Cardiac muscle cell (in vitro differentiated cells and primary cell): ENCODE results near the gene PARD3. TPM values are rescaled to one million over a fixed set of nuclear protein-coding genes. Genes with fewer than 3 reads are reported as not detected.
A peak's percentile ranks its signal among the peaks of the same experiment; 100 is the strongest.

Experiments used
- DNase-seq, 2 donors: peaks; one replicate each; pipeline versions ENCODE4 v3.0.0 to v3.0.0-alpha.2; 2010 to 2017; ENCODE audit warnings: low read depth in 1 of 2, low spot score in 1 of 2
- H3K27ac ChIP-seq: fragments of 200-600 bp; sonication (generic); 2 replicates; pipeline ENCODE4 v1.5.1; 2016
- H3K27me3 ChIP-seq: fragments of 200-600 bp; sonication (generic); 2 replicates; pipeline ENCODE4 v1.6.0; 2016; ENCODE audit warnings: control low read depth
- H3K36me3 ChIP-seq: fragments of 200-600 bp; sonication (generic); 2 replicates; pipeline ENCODE4 v1.5.1; 2016; ENCODE audit warnings: control low read depth
- H3K4me1 ChIP-seq: fragments of 200-600 bp; sonication (generic); 2 replicates; pipeline ENCODE4 v1.8.1; 2017; ENCODE audit warnings: low read depth, mild to moderate bottlenecking, mixed run types
- H3K4me3 ChIP-seq: fragments of 200-600 bp; sonication (generic); 2 replicates; pipeline ENCODE4 v1.5.1; 2016; ENCODE audit warnings: mild to moderate bottlenecking
- H3K9me3 ChIP-seq: fragments of 200-600 bp; sonication (generic); 2 replicates; pipeline ENCODE4 v1.5.1; 2017; ENCODE audit warnings: low read depth, mild to moderate bottlenecking, control low read depth
- polyA plus RNA-seq: library from polyadenylated mRNA; unstranded; fragments of >200 nt; fragmentation: Nextera tagmentation; extraction: Ambion mirVana; gene quantifications from 2 replicates; pipeline ENCODE4 v1.2.1, GENCODE V29; 2016
- total RNA-seq: library from RNA; depleted of rRNA; stranded (reverse); fragments of >200 nt; gene quantifications from 2 replicates; pipeline ENCODE4 v1.2.3, GENCODE V29; 2016
- TF ChIP-seq, protein P1 (sequence below): IDR thresholded peaks from 2 replicates; pipeline ENCODE4 v1.5.1; 2012; ENCODE audit warnings: low read depth, mild to moderate bottlenecking, low read length

The PARD3 gene
- total and polyA plus RNA-seq, 2 experiments from 2014 or later: 36.5 to 64.8 TPM

DNA sequence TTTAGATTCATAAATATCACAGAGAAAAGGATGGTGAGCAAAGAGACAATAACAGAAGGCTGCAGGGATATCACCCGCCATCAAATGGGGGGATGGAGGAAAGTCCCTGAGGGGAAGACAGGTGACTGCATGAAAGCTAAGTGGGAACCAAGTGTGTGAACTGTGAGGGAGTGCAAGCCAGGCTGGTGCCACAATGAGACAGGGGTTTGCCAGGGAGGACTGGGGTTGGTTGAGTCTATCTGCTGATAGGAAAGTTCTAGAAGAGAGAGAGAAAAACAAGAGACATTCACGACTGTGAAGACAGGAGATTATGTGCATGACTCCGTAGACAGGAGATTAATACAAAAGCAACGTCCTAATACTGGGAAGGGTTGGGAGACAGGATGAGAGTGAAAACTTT is 376.4 kb downstream of the PARD3 start:
- Histone ChIP-seq H3K9me3 (no peaks in the 10 kb centered on the region), H3K27ac (no peak overlapping the region), H3K4me1 (no peaks in the 10 kb centered on the region), H3K4me3 (no peak overlapping the region), H3K36me3 (no peaks in the 10 kb centered on the region), H3K27me3 (no peaks in the 10 kb centered on the region)
- no peak for DNase-seq
- TF ChIP-seq, protein P1, sequence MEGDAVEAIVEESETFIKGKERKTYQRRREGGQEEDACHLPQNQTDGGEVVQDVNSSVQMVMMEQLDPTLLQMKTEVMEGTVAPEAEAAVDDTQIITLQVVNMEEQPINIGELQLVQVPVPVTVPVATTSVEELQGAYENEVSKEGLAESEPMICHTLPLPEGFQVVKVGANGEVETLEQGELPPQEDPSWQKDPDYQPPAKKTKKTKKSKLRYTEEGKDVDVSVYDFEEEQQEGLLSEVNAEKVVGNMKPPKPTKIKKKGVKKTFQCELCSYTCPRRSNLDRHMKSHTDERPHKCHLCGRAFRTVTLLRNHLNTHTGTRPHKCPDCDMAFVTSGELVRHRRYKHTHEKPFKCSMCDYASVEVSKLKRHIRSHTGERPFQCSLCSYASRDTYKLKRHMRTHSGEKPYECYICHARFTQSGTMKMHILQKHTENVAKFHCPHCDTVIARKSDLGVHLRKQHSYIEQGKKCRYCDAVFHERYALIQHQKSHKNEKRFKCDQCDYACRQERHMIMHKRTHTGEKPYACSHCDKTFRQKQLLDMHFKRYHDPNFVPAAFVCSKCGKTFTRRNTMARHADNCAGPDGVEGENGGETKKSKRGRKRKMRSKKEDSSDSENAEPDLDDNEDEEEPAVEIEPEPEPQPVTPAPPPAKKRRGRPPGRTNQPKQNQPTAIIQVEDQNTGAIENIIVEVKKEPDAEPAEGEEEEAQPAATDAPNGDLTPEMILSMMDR: no peak

DNA sequence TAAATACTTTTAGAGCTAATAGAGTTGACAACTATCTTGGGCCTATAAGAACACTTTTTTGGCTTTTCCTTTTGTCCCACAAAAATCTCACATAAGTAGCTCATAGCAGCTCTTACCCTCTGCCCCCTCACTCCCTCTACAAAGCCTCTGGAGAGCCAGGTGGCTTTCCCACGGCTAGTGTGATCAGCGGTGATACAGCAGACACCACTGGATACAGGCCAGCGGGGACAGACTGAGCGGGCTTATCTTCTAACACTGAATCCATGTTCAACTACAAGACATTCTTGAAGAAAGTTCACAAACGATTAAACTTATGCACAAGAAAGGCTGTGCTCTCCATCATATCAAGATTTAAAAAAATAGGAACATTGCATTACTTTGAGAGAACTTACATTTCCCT is 377.2 kb downstream of the PARD3 start:
- Histone ChIP-seq H3K4me3 (no peak overlapping the region), H3K27me3 (no peaks in the 10 kb centered on the region), H3K27ac (no peak overlapping the region), H3K9me3 (no peaks in the 10 kb centered on the region), H3K4me1 (no peaks in the 10 kb centered on the region), H3K36me3 (no peaks in the 10 kb centered on the region)
- TF ChIP-seq, protein P1: no peak
- peak in 1 of 2 donors; percentile 8 for DNase-seq

DNA sequence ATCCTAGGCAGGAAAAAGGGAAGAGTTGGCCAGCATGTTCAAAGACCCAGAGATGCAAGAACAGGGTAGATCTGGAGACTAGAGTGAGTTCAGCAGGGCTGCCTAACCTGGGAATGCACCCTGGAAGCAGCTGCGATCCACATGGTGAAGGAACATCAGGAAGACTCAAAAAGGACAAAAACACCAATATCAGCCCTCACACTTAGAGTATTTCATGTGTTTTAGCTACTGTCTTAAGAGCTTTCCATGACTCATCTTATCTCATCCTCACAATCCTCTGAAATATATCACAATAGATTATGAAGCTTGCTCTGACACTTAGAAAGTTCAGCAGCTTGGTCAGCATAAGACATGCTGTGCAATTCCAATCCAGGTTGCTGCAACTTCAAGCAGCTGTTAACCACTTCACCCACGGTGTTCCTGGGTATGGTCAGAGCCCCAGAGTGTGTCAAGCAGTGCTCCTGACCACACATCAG is 380.9 kb downstream of the PARD3 start:
- DNase-seq: peak in 1 of 2 donors; percentile 73
- no peak overlapping the region for H3K27ac ChIP-seq
- H3K4me1 ChIP-seq: no peaks in the 10 kb centered on the region
- no peaks in the 10 kb centered on the region for H3K36me3 ChIP-seq
- no peaks in the 10 kb centered on the region for H3K27me3 ChIP-seq
- TF ChIP-seq, protein P1: no peak
- H3K4me3 ChIP-seq: no peak overlapping the region
- H3K9me3 ChIP-seq: no peaks in the 10 kb centered on the region

DNA sequence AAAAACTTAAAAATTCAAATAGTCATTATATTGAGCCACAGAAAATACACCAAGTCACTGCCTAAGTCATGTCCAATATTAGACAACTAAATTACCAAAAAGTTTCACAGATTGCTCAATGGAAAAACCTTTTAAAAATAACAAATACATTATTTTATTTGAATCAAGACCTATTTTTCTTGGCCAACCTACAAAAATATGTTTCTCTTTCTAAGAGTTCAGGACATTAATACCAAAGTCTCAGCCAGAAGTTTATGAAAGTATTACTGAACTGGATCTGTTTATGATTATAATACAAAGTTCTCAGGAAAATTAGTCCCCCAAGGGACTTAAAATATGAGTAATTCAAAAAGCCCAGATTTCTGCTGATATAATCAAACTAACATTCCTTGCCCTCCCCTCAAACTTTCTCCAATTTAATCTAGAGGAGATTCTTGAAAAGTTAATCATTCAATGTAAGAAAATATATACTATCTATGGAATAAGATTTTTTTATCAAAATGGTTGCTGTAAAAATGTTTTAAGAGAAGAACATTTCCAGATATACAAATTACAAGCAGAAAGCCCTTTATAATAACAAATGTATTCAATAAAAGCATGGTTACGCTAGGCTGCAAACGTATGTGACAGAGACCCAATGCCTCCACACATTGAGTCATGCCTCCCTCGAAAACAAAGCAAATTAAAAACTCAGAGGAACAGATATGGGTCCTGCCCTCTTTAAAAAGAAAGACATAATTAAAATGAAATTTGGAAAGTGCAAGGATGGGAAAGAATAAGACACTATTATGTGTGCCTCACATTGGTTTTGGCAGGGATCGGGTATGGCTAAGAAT is 381.6 kb downstream of the PARD3 start:
- H3K4me3 ChIP-seq: no peak overlapping the region
- DNase-seq: peak in 1 of 2 donors; percentile 63

DNA sequence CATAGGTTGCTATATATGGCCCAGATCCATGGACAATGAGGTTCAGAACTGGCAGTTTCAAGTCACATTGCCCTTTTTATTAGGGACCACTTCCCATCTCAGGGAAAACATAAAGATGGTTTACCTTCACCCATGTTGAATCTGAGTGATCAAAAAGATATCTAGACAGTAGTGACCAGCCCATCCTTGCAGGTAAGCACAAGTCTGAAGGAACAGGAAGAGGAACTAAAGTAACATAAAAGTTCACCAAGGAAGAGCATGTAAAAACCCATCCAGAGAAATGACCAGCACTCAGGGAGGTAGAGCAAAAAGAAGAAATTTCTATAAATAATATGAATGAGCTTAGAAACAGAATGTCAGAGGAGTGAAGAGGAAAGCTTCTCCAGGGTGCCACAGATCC is 382.5 kb downstream of the PARD3 start:
- no peaks in the 10 kb centered on the region for H3K27me3 ChIP-seq
- TF ChIP-seq, protein P1: no peak

More for the DNA sequence above, 381.6 kb downstream of the PARD3 start:
- H3K36me3 ChIP-seq: no peaks in the 10 kb centered on the region
- no peaks in the 10 kb centered on the region for H3K4me1 ChIP-seq
- no peaks in the 10 kb centered on the region for H3K27me3 ChIP-seq
- TF ChIP-seq, protein P1: no peak
- H3K9me3 ChIP-seq: no peaks in the 10 kb centered on the region
- no peak overlapping the region for H3K27ac ChIP-seq

More for the DNA sequence above, 382.5 kb downstream of the PARD3 start:
- Histone ChIP-seq H3K9me3 (no peaks in the 10 kb centered on the region), H3K4me1 (no peaks in the 10 kb centered on the region), H3K36me3 (no peaks in the 10 kb centered on the region), H3K27ac (no peak overlapping the region), H3K4me3 (no peak overlapping the region)
- no peak for DNase-seq
